GM15510 (cell line): Measurements from ENCODE around the gene CRIP3.

ENCODE experiments used
- POLR2A ChIP-seq: IDR thresholded peaks from 3 replicates; pipeline ENCODE4 v1.6.1; 2011; ENCODE audit warnings: borderline replicate concordance; ENCODE audit not compliant: insufficient read length; ENCODE audit errors: extremely low read depth

CRIP3 gene

DNA sequence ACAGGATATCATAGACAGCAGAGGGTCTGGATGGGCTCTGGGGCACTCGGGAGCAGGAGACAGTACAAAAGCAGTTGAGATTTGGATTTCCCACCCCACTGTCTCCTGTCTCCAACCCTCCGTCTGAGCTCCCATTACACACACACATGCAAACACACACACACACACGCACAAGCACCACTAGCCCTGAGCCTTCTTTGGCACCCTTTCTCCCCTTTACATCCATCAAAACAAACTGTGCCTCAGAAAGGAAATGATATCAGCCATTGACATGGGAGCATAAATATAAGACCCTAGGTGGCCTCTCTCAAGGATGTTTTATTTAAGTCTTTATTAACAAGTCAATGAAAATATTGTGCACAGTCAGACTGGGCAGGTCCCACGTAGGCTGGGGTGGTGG is 47.8 kb downstream of the CRIP3 start:
- no peak for TF ChIP-seq POLR2A

- TF ChIP-seq POLR2A = no peak
These were observed 49.6 kb downstream of the CRIP3 start for GRCh38 chr6:43258807-43259686.

DNA sequence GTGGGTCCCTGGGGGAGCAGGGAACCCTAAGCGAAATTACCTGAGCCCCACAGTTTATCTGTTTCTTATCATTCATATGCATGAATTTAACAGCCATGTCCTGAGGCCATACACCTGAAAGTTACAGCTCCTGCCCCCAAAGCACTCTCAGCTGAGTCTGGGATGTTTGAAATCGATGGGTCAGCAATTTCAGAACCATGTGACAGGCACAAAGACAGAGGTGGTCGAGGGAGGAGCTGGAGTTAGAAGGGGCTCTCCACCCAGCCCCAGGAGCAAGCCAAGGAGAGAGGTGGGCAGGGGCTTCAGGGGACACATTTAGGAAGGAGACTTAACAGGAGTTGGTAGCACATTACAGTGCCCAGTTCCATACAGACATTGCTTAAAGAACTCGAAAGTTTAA is 50.4 kb downstream of the CRIP3 start:
- TF ChIP-seq POLR2A = no peak

DNA sequence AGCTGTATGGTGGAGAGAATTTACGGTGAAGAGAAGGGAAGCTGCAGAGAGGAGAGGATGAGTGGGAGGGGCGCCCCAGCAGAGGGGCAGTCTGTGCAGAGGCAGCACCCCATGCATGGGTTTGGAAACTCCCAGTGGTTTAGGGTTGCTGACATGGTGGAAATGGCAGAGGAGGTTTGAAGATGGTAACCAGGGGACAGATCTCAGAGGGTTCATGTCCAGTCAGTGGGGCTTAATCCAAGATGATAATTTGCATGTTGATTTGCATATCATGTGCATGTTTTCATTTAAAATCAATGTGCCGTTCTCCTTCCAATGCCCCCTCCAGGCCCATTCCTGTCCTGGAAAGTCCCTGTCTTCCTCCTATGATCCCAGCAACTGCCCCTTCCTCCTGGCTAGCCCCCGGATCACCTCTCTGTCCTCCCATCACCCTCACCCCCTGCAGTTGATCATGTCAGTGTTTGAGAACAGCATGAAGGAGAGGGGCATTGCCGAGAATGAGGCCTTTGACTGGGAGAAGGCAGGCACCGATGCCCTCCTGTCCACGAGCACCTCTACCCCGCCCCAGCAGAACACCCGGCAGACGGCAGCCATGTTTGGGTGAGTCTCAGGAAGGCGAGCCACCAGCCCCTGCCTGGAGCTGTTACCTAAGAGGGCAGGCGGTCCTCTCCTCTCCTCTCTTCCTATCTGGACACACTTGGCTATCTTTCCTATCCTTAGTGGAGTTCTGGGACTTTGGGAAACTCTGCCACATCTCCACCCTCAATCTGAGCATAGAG is 51.1 kb downstream of the CRIP3 start:
- TF ChIP-seq POLR2A = no peak

GRCh38 chr6:43256670-43257366 is 51.8 kb downstream of the CRIP3 start:
- no peak for TF ChIP-seq POLR2A
